Loucy (cell line): Measurements from ENCODE around the gene KRT16.

Source experiments
- H2AFZ ChIP-seq: fragments of 200-600 bp; sonication (generic); 2 replicates; pipeline ENCODE4 v1.6.0; 2016; ENCODE audit warnings: antibody characterized with exemption, mild to moderate bottlenecking, low read length, moderate library complexity
- H3F3A ChIP-seq: fragments of 200-600 bp; 2 replicates; pipeline ENCODE4 v1.6.0; 2016; ENCODE audit warnings: antibody characterized with exemption, low read depth, mild to moderate bottlenecking
- H3K27me3 ChIP-seq: fragments of 200-600 bp; sonication (generic); 2 replicates; pipeline ENCODE4 v1.6.1; 2014; ENCODE audit warnings: low read length, mild to moderate bottlenecking; ENCODE audit not compliant: insufficient read depth, poor library complexity, severe bottlenecking
- H3K36me3 ChIP-seq: fragments of 200-600 bp; sonication (generic); 2 replicates; pipeline ENCODE4 v1.6.1; 2016; ENCODE audit warnings: low read length; ENCODE audit not compliant: insufficient read depth
- H3K4me1 ChIP-seq: fragments of 200-600 bp; sonication (generic); 2 replicates; pipeline ENCODE4 v1.5.1; 2014; ENCODE audit warnings: low read length, mild to moderate bottlenecking; ENCODE audit not compliant: insufficient read depth, poor library complexity, severe bottlenecking
- H3K4me2 ChIP-seq: fragments of 200-600 bp; sonication (generic); 2 replicates; pipeline ENCODE4 v1.6.0; 2014; ENCODE audit warnings: antibody characterized with exemption, low read length, low read depth, mild to moderate bottlenecking; ENCODE audit not compliant: poor library complexity, severe bottlenecking
- H3K4me3 ChIP-seq: fragments of 200-600 bp; sonication (generic); 2 replicates; pipeline ENCODE4 v1.5.1; 2014; ENCODE audit warnings: low read length, mild to moderate bottlenecking, mixed read lengths; ENCODE audit not compliant: poor library complexity, severe bottlenecking
- H3K79me2 ChIP-seq: fragments of 200-600 bp; sonication (generic); 2 replicates; pipeline ENCODE4 v1.6.1; 2014; ENCODE audit warnings: low read length; ENCODE audit not compliant: insufficient read depth
- H3K9ac ChIP-seq: fragments of 200-600 bp; sonication (generic); 2 replicates; pipeline ENCODE4 v1.6.0; 2014; ENCODE audit warnings: mild to moderate bottlenecking, low read depth, low read length, moderate library complexity; ENCODE audit not compliant: poor library complexity, severe bottlenecking
- H3K9me2 ChIP-seq: fragments of 200-600 bp; sonication (generic); replicated peaks from 2 replicates; pipeline ENCODE4 v1.6.1; 2016; ENCODE audit warnings: low read depth, low read length, mixed read lengths
- H3K9me3 ChIP-seq: fragments of 200-600 bp; sonication (generic); 2 replicates; pipeline ENCODE4 v1.6.1; 2014; ENCODE audit warnings: mild to moderate bottlenecking, antibody characterized with exemption, low read length, low read depth; ENCODE audit not compliant: insufficient read depth
- H4K20me1 ChIP-seq: fragments of 200-600 bp; sonication (generic); 2 replicates; pipeline ENCODE4 v1.6.0; 2014; ENCODE audit warnings: antibody characterized with exemption, low read length, mild to moderate bottlenecking; ENCODE audit not compliant: insufficient read depth, poor library complexity, severe bottlenecking
- EZH2phosphoT487 ChIP-seq: fragments of 200-600 bp; IDR thresholded peaks from 2 replicates; pipeline ENCODE4 v1.6.1; 2018; ENCODE audit warnings: antibody characterized with exemption, mild to moderate bottlenecking, moderate library complexity, borderline replicate concordance
- TF ChIP-seq, protein P1 (sequence below): fragments of 200-600 bp; sonication (generic); conservative IDR thresholded peaks from 2 replicates; pipeline ENCODE4 v1.5.1; 2014; ENCODE audit warnings: mild to moderate bottlenecking, antibody characterized with exemption, low read length

Gene KRT16

DNA sequence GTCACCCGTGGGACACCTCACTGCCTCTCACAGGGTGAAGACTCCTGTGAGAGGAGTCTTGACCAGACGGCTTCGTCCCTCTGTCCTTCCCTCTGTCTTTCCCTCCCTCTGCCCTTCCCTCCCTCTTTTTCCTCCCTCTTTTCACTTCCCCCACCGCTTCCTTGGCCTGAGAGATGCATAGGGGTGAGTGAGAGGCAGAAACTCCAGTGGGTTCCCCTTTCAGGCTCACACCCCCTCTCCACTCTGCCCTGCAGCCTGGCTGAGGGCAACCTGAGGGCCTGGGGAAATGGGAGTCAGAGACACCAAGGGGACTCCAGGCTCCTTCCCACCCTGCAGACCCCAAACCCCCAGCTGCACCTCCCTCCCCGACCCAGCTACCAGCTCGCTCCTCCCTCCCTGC, 26.4 kb upstream of the KRT16 start:
- no peak overlapping the region for H3K4me3 ChIP-seq
- no peak overlapping the region for H3K4me2 ChIP-seq
- H3K27me3 ChIP-seq: no peaks in the 10 kb centered on the region
- H3K9me2 ChIP-seq: no peaks in the 10 kb centered on the region
- no peak overlapping the region for H3K9ac ChIP-seq
- H3K4me1 ChIP-seq: no peaks in the 10 kb centered on the region
- no peak overlapping the region for H2AFZ ChIP-seq
- H3F3A ChIP-seq: no peaks in the 10 kb centered on the region
- TF ChIP-seq, protein P1, sequence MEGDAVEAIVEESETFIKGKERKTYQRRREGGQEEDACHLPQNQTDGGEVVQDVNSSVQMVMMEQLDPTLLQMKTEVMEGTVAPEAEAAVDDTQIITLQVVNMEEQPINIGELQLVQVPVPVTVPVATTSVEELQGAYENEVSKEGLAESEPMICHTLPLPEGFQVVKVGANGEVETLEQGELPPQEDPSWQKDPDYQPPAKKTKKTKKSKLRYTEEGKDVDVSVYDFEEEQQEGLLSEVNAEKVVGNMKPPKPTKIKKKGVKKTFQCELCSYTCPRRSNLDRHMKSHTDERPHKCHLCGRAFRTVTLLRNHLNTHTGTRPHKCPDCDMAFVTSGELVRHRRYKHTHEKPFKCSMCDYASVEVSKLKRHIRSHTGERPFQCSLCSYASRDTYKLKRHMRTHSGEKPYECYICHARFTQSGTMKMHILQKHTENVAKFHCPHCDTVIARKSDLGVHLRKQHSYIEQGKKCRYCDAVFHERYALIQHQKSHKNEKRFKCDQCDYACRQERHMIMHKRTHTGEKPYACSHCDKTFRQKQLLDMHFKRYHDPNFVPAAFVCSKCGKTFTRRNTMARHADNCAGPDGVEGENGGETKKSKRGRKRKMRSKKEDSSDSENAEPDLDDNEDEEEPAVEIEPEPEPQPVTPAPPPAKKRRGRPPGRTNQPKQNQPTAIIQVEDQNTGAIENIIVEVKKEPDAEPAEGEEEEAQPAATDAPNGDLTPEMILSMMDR: no peak
- TF ChIP-seq EZH2phosphoT487: no peak
- H3K36me3 ChIP-seq: no peaks in the 10 kb centered on the region
- no peaks in the 10 kb centered on the region for H3K79me2 ChIP-seq
- H4K20me1 ChIP-seq: no peaks in the 10 kb centered on the region
- H3K9me3 ChIP-seq: no peaks in the 10 kb centered on the region

DNA sequence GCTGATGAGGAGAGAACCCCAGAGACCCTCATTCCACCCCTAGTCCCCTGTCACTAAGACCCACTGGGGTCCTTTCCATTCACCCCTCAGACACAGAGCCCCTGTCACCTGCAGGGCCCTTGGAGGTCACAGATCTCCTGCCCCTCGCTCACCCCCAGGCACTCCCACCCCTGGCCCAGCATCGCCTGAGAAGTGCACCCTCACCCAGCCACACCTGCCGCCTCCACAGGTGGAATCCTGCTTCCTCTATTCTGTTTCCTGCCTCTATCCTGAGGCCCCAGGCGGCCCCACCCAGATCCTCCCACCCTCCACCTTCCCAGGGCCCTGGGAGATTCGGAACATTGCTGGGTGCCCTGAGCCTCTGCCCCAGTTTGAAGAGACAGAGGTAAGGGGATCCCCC, 25.6 kb upstream of the KRT16 start:
- H3K4me1 ChIP-seq: no peaks in the 10 kb centered on the region
- no peaks in the 10 kb centered on the region for H3K79me2 ChIP-seq
- H3K4me2 ChIP-seq: no peak overlapping the region
- H4K20me1 ChIP-seq: no peaks in the 10 kb centered on the region
- H3K9me2 ChIP-seq: no peaks in the 10 kb centered on the region
- TF ChIP-seq, protein P1: no peak
- TF ChIP-seq EZH2phosphoT487: no peak
- H3F3A ChIP-seq: no peaks in the 10 kb centered on the region
- no peak overlapping the region for H3K4me3 ChIP-seq
- no peak overlapping the region for H3K9ac ChIP-seq
- H2AFZ ChIP-seq: no peak overlapping the region
- H3K9me3 ChIP-seq: no peaks in the 10 kb centered on the region
- no peaks in the 10 kb centered on the region for H3K36me3 ChIP-seq
- H3K27me3 ChIP-seq: no peaks in the 10 kb centered on the region

GRCh38 chr17:41636652-41637051, 24.1 kb upstream of the KRT16 start:
- no peak overlapping the region for H2AFZ ChIP-seq

More at GRCh38 chr17:41636652-41637051, 24.1 kb upstream of the KRT16 start:
- no peaks in the 10 kb centered on the region for H3K27me3 ChIP-seq
- H3F3A ChIP-seq: no peaks in the 10 kb centered on the region
- no peaks in the 10 kb centered on the region for H3K9me2 ChIP-seq
- no peak overlapping the region for H3K9ac ChIP-seq
- H3K9me3 ChIP-seq: no peaks in the 10 kb centered on the region
- no peak overlapping the region for H3K4me3 ChIP-seq
- H3K4me1 ChIP-seq: no peaks in the 10 kb centered on the region
- H4K20me1 ChIP-seq: no peaks in the 10 kb centered on the region
- no peaks in the 10 kb centered on the region for H3K79me2 ChIP-seq
- TF ChIP-seq, protein P1: no peak
- TF ChIP-seq EZH2phosphoT487: no peak
- no peak overlapping the region for H3K4me2 ChIP-seq
- no peaks in the 10 kb centered on the region for H3K36me3 ChIP-seq
